ENCODE data around the gene DRD2.

DNA sequence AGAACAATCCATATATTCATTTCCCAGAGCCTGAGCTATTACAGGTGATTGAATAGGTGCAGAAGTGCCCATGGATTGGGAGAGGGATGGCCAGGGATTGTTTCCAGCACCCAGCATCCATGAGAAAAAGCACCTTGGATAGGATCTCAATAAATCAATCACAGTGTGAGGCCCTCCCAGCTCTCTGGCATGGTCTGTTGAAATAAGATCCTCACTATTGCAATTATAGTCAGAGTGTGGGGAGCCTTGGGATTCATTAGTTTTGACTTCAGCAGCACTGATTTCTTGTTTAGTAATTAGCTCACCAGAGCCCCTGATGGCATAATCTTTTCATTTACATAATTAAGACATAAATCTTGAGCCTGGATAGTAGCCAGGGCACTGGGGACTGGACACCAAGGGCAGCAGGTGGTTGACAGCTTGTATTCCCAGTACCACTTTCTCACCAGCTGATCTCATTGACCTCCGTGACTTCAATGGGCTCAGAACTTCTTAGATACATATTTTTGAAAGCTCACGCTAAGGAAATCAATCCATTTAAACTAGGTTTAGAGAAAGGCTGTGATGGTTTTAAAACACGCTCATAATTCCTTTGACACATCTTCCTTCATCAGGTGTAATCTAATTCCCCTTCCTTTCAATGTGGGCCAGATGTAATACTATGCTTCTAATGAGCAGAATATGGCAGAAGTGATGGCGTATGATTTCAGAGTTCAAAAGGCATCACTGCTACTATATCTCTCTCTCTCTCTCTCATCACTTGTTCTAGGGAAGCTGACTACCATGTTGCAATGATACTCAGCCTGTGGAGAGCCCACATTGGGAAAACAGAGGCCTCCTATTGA, 22.1 kb upstream of the DRD2 start:
- TF ChIP-seq POLR2AphosphoS5 (IDR thresholded peaks at IDR 0.05; ENCODE audit: low read depth, low read length) (no peak), POLR2A (IDR thresholded peaks at IDR 0.05; ENCODE audit: low read depth, low read length) (no peak)

All from GM12892 (cell line).